Pancreas (tissue), 10 donors: ENCODE measurements around the gene RXYLT1. TPM values are rescaled to one million over a fixed set of nuclear protein-coding genes. Genes with fewer than 3 reads are reported as not detected.
"Not testable (repeated sequence)": the region's sequence is repeated elsewhere in the genome, so short reads cannot be mapped to it uniquely, and the experiment has no call there.

Experiments used
- ATAC-seq, 4 donors: fragments of 200-7000 bp; cut with Tn5 transposase; one replicate each; pipeline versions ENCODE4 v1.8.0 to v1.9.1; 2020; ENCODE audit warnings: mild to moderate bottlenecking in 4 of 4, moderate library complexity in 4 of 4
- DNase-seq, 6 donors: peaks; one replicate each; pipeline ENCODE4 v3.0.0-alpha.2; 2020
- FAIRE-seq: peaks from 2 replicates; lab custom pipeline; 2012; peaks lifted over from hg19 to GRCh38; lab: Jason Lieb, UNC
- H3K27ac ChIP-seq, 4 donors: fragments of 200-600 bp; sonication (generic); 1 replicate in 3 of 4; 2 replicates in 1 of 4; pipeline versions ENCODE4 v1.5.0 to v1.8.0; 2020
- H3K27me3 ChIP-seq, 4 donors: fragments of 200-600 bp; one replicate each; pipeline ENCODE4 v1.8.0; 2021
- H3K36me3 ChIP-seq, 3 donors: fragments of 200-600 bp; sonication (generic) in 1 of 3; one replicate each; pipeline versions ENCODE4 v1.5.0 to v1.8.0; 2020 to 2021
- H3K4me1 ChIP-seq, 3 donors: fragments of 200-600 bp; one replicate each; pipeline ENCODE4 v1.8.0; 2021
- H3K4me3 ChIP-seq, 4 donors: fragments of 200-600 bp; sonication (generic) in 2 of 4; one replicate each; pipeline versions ENCODE4 v1.5.0 to v1.8.0; 2020 to 2021
- H3K9me3 ChIP-seq, 4 donors: fragments of 200-600 bp; one replicate each; pipeline ENCODE4 v1.8.0; 2021
- whole genome bisulfite sequencing, 2 donors: extraction: QIAGEN DNeasy Blood & Tissue Kit; methylation state at CpG; one replicate each; pipeline ENCODE4 v1.1.7; 2013; 5-methylcytosine and 5-hydroxymethylcytosine counted together
- intact Hi-C, 3 donors: fragments of 100-400 bp; cut with DNase I; formaldehyde crosslinking; loops; one replicate each; pipeline versions ENCODE4 v1.11.1 to v1.14.2; 2022
- polyA plus RNA-seq, 2 donors: library from polyadenylated mRNA; stranded (reverse); fragments of 200-250 nt; gene quantifications; one replicate each; pipeline ENCODE4 v1.2.3, GENCODE V29; 2013
- total RNA-seq, 6 donors: library from RNA; stranded (reverse); fragmentation: NEBNext Ultra II Directional in 4 of 6; extraction: Animal tissue kit (Norgen Biotek cat#: 25700) in 4 of 6; gene quantifications; one replicate each; pipeline versions ENCODE4 v1.2.1 to v1.2.4, GENCODE V29; 2021 to 2023
- TF ChIP-seq, protein P1 (sequence below), 4 donors: fragments of 200-600 bp; sonication (generic) in 3 of 4; IDR thresholded peaks; one replicate each; pipeline versions ENCODE4 v1.5.0 to v1.8.0; 2021; ENCODE audit warnings: antibody characterized with exemption in 4 of 4
- donor health status: healthy with polysubstance abuse.
- donor health status: DM: no; HTN: no; CAD: no; lungs with moderate emphysema.
- donor health status: DM: no; HTN: no; CAD: no.
- donor health status: control.
- donor health status: control.
- donor health status: Bipolar disorder and iron deficiency.
- donor health status: DM: yes; HTN: yes; CAD: no.
- donor health status: DM: no; HTN: no; CAD: no.
- donor health status: DM: no; HTN: no; CAD: no.
- donor health status: DM: yes; HTN: yes; CAD: no.

The RXYLT1 gene, protein sequence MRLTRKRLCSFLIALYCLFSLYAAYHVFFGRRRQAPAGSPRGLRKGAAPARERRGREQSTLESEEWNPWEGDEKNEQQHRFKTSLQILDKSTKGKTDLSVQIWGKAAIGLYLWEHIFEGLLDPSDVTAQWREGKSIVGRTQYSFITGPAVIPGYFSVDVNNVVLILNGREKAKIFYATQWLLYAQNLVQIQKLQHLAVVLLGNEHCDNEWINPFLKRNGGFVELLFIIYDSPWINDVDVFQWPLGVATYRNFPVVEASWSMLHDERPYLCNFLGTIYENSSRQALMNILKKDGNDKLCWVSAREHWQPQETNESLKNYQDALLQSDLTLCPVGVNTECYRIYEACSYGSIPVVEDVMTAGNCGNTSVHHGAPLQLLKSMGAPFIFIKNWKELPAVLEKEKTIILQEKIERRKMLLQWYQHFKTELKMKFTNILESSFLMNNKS
- total RNA-seq (10 to 100 TPM in 5 of 6 donors, 1 to 10 TPM in 1; 8.7 to 12.2 (median 11.9) TPM), polyA plus RNA-seq (10 to 100 TPM in 1 of 2 donors, 1 to 10 TPM in 1; 8.1 to 13.3 TPM)

DNA sequence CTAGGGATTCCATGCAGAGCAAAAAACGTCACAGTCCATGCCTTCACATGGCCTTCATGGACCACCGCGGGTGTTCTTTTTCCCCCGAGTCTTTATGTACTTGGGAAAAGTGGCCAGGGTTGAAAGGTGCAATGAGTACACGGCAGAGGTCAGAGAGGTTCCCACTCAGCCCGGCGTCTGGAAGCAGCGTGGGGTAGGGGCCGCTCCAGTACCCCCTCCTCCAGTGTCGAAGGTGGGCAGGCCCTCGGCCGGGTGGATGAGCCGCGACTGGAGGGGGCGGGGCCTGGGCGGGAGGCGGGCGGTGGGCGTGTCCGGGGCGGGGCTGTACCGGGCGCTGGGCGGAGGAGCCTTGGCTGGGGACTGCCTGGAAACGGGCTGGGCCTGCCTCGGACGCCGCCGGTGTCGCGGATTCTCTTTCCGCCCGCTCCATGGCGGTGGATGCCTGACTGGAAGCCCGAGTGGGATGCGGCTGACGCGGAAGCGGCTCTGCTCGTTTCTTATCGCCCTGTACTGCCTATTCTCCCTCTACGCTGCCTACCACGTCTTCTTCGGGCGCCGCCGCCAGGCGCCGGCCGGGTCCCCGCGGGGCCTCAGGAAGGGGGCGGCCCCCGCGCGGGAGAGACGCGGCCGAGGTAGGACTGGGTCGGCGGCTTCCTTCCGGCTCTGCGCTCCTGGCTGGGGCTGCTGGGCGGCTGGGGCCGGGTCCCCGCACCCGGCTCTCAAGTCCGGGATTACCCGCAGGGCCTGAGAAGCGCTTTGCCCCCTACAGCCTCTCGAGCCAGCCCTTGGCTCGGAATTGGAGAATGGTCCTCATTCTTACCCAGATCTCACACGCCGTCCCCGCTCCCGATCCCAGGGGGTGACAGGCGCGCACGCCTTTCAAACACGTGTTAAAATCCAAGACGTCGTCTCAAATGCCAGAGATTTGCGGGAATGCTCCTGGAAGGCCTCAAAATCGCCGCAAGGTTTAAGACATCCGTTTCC, at the start of gene RXYLT1:
Gene RXYLT1 (plus strand): TSS at position 412 of the 984 bp plus-strand sequence. CDS start 52 bp downstream, at position 464.
- Histone ChIP-seq H3K27ac (peak within 1 kb of the TSS; percentile 82 to 88 (median 84)), H3K27me3 (no peaks in the 10 kb centered on the region), H3K9me3 (no peaks in the 10 kb centered on the region), H3K4me3 (peak within 1 kb of the TSS; percentile 64 to 81 (median 71)), H3K36me3 (peaks cover 0 to 9% (median 0%) of the 10 kb centered on the region in 3 donors), H3K4me1 (peaks cover 8 to 10% (median 9%) of the 10 kb centered on the region in 3 donors)
- ATAC-seq (peak; percentile 98 to 99 (median 98)), DNase-seq (peak; percentile 78 to 95 (median 88)), FAIRE-seq (no peak)
- TF ChIP-seq, protein P1, sequence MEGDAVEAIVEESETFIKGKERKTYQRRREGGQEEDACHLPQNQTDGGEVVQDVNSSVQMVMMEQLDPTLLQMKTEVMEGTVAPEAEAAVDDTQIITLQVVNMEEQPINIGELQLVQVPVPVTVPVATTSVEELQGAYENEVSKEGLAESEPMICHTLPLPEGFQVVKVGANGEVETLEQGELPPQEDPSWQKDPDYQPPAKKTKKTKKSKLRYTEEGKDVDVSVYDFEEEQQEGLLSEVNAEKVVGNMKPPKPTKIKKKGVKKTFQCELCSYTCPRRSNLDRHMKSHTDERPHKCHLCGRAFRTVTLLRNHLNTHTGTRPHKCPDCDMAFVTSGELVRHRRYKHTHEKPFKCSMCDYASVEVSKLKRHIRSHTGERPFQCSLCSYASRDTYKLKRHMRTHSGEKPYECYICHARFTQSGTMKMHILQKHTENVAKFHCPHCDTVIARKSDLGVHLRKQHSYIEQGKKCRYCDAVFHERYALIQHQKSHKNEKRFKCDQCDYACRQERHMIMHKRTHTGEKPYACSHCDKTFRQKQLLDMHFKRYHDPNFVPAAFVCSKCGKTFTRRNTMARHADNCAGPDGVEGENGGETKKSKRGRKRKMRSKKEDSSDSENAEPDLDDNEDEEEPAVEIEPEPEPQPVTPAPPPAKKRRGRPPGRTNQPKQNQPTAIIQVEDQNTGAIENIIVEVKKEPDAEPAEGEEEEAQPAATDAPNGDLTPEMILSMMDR (IDR thresholded peaks at IDR 0.05) = no peak
- WGBS, 2 donors = 0 to 1% methylated on average over 78 to 86 of the region's 86 CpGs
- intact Hi-C loops = no loop called here

DNA sequence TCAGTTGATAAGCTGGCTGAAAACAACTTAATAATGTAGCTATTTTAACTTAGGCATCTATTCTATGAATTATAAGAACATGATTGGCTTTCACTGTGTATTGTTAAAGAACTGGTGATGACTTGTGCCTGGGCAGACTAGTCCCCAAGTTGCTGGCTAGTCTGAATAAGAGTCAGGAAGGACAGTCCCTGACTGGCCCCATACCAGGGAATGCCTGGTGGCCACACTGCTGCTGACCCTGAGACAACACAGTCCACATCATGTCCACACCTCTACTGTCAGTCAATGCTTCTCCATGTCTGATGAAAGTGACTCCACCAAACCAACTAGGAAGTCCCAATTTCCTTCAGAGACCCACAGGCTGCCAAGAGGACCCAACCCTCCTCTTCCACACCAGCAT, 46.9 kb upstream of the RXYLT1 start:
- H3K4me3 ChIP-seq, intact Hi-C loops, H3K27me3 ChIP-seq, H3K36me3 ChIP-seq, DNase-seq, H3K4me1 ChIP-seq, ATAC-seq, H3K27ac ChIP-seq, FAIRE-seq, H3K9me3 ChIP-seq: not testable (repeated sequence)

DNA sequence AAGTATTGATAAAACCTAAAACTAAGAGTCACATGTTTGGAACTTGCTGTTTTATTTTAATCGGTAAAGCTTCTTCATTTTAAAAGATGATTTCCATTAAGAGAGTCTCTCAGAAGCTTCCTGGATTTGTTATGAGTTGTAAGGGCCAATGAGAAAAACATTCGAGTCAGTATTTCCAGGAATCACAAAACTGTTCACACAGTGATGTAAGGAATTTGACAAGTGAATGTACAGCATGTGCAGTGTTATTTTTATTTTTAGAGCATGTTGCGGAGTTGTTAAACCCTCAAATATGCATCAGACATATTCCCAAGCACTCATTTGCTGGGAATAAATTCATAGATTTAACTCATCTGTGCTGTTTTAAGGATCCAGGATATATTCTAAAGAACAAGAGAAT, 46.1 kb upstream of the RXYLT1 start:
- DNase-seq, H3K27ac ChIP-seq, H3K36me3 ChIP-seq, H3K27me3 ChIP-seq, H3K9me3 ChIP-seq, ATAC-seq, intact Hi-C loops, H3K4me1 ChIP-seq, H3K4me3 ChIP-seq: not testable (repeated sequence)
- 61 to 84% methylated on average over 3 of the region's 3 CpGs for WGBS, 2 donors
- FAIRE-seq = peak; percentile 86

DNA sequence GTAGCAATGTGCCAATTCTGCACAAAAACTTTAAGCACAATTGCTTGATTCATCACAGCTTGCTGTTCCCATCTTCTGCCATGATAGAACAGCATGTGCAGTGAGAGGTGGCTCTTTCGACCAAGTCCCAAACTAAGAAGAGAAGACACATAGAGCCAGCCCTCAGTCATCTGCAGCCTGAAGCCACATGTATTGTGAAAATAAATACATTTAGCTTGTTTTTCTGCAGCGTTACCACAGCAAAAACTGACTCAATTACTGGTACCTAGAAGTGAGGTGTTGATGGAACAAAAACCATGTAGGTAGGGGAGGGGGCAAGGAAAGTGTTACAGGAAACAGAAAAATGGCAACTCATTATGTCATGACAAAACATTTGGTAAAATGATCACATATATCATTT, 39.2 kb upstream of the RXYLT1 start:
- no CpG with 5 or more reads among the region's 2 CpGs for WGBS, 2 donors
- ATAC-seq, H3K4me1 ChIP-seq, H3K4me3 ChIP-seq, FAIRE-seq, H3K27me3 ChIP-seq, H3K27ac ChIP-seq, intact Hi-C loops, H3K36me3 ChIP-seq, H3K9me3 ChIP-seq, DNase-seq: not testable (repeated sequence)

DNA sequence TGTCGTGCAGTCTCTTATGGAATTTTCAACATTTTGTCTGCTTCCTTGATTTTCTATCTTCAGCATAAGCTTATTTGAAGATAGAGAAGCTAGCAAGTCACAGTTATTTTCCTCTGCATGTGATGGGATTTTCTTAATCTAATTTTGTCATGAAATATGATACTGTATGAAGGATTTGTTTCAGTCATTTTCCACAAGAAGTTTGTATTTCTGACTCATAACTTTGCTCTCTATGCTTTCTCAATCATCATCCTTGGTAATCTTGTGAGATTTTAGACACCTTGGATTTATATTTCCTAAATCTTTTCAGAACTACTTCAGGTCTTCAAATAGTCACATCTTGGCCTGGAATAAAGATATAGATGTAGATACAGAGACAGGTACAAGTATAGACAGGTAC, 38.3 kb upstream of the RXYLT1 start:
- DNase-seq, H3K36me3 ChIP-seq, H3K4me3 ChIP-seq, H3K27ac ChIP-seq, intact Hi-C loops, H3K4me1 ChIP-seq, H3K27me3 ChIP-seq, ATAC-seq, FAIRE-seq, H3K9me3 ChIP-seq: not testable (repeated sequence)
- 82 to 88% methylated on average over 1 of the region's 1 CpG for WGBS, 2 donors

DNA sequence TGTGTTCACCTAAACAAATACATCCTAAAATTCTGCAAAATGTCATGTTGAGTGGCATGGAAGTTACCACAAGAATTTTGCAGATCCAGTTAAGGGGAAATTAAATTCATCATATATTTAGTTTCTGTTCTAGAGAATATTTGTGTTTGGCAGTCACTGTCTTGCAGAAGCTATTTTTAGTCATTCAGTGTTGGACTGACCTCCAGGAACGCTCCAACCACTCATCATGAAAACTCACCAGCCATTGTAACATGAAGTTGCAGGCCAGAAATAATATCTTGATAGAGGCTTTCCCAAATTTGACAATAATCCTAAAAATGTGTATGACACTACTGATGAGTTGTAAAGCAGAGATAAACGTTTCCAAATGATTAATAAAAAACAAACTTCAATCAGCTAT, 35.6 kb upstream of the RXYLT1 start:
- WGBS, 2 donors = 28 to 45% methylated on average over 2 of the region's 2 CpGs
- ATAC-seq, H3K4me1 ChIP-seq, H3K36me3 ChIP-seq, DNase-seq, intact Hi-C loops, H3K4me3 ChIP-seq, H3K9me3 ChIP-seq, FAIRE-seq, H3K27ac ChIP-seq, H3K27me3 ChIP-seq: not testable (repeated sequence)

DNA sequence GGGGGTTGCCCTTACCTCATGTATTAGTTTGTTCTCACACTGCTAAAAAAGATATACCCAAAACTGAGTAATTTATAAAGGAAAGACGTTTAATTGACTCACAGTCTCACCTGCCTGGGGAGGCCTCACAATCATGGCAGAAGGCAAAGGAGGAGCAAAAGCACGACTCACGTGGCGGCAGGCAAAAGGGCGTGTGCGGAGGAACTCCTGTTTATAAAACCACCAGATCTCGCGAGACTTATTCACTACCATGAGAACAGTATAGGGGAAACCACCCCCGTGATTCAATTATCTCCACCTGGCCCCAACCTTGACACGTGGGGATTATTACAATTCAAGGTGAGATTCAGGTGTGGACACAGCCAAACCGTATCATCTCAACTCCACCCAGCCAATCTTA, 33.2 kb upstream of the RXYLT1 start:
- ATAC-seq, H3K27me3 ChIP-seq, intact Hi-C loops, H3K9me3 ChIP-seq, DNase-seq, FAIRE-seq, H3K36me3 ChIP-seq, H3K4me1 ChIP-seq, H3K27ac ChIP-seq, H3K4me3 ChIP-seq: not testable (repeated sequence)
- WGBS, 2 donors = 70 to 75% methylated on average over 10 to 11 of the region's 11 CpGs

DNA sequence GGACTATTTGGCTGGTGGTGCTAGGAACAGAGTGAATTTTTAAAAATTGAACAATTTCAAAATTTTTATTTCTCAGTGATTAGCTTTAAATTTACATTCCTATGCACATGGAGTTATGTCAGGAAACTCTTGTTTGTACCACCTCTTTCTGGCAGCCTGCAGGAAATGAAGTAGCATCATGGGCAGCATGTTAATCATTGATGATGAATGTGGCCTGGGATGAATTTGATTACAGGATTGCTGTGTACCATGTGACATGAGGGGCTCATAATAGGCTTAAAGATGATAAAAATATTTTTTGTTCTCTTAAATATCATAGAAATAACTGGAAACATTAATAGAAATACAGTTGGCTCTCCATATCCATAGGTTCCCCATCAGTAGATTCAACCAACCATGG, 32.6 kb upstream of the RXYLT1 start:
- DNase-seq, H3K36me3 ChIP-seq, H3K4me1 ChIP-seq, H3K27me3 ChIP-seq, ATAC-seq, H3K4me3 ChIP-seq, H3K9me3 ChIP-seq, intact Hi-C loops, H3K27ac ChIP-seq: not testable (repeated sequence)
- peak; percentile 29 for FAIRE-seq
